ENCODE measurements around the gene DUOX1. TPM values are rescaled to one million over a fixed set of nuclear protein-coding genes. Genes with fewer than 3 reads are reported as not detected.
"Not testable (repeated sequence)": the region's sequence is repeated elsewhere in the genome, so short reads cannot be mapped to it uniquely, and the experiment has no call there.

Gene DUOX1
- polyA plus RNA-seq (2013, experiment 1 of 2) = not detected
- not detected for polyA plus RNA-seq (2013, experiment 2 of 2)

DNA sequence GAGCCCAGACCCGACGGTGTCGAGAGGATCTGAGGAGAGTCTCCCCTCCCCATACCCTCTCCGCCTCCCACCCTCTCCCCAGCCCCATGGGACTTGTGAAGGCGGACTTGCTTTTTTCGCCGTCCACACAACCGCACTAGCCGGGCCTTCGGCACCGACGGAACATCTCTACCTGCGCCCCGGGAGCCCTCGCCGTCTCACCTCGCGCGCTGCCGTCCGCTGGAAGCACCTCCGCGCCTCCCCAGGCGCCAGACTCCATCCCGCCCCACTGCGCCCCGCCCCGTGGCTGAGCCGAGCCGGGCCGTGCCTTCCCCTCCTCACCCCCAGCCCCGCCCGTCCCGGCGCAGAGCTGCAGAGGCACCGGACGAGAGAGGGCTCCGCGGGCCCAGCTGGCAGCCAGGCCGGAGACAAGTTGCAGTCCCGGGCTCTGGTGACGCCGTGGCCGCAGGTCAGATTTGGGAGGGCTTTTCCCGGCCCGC, at the start of gene DUOX1, which contains the start of gene DUOXA1:
Gene DUOX1 (plus strand): TSS at position 344 of the 479 bp plus-strand sequence. CDS start 1,973 bp downstream, outside the sequence.
Gene DUOXA1 (minus strand): TSS at position 229 of the 479 bp plus-strand sequence. CDS start 6,865 bp downstream, outside the sequence.
- H2BK5ac ChIP-seq (ENCODE audit: low read depth, low read length, poor library complexity, severe bottlenecking) = no peak within 1 kb of the TSS
- DNase-seq = no peak
- no peaks in the 10 kb centered on the region for H3K9me3 ChIP-seq (ENCODE audit: control insufficient read depth, low read length)
- H3K18ac ChIP-seq (ENCODE audit: low read depth in 1 of 2, low read length in 2 of 2) = no peak within 1 kb of the TSS
- peaks cover 15% of the 10 kb centered on the region for H3K4me1 ChIP-seq (ENCODE audit: control insufficient read depth, insufficient read depth, low read depth, low read length)
- no peaks in the 10 kb centered on the region for H3K36me3 ChIP-seq (ENCODE audit: control insufficient read depth in 1 of 2, insufficient read depth in 2 of 2, low read depth in 1 of 2, low read length in 2 of 2)
- H3K14ac ChIP-seq (ENCODE audit: low read length in 2 of 2) = no peak within 1 kb of the TSS
- H3K4ac ChIP-seq (ENCODE audit: low read depth in 1 of 2, low read length in 2 of 2) = no peak within 1 kb of the TSS
- peak within 1 kb of the TSS; percentile 65 for H2AFZ ChIP-seq (ENCODE audit: low read depth, low read length)
- H3K23ac ChIP-seq (ENCODE audit: low read length in 2 of 2) = peak within 1 kb of the TSS in 1 of 2 experiments; percentile 74
- H2BK15ac ChIP-seq (ENCODE audit: low read depth, poor library complexity, severe bottlenecking) = no peak within 1 kb of the TSS
- H4K8ac ChIP-seq (ENCODE audit: low read length) = no peak within 1 kb of the TSS
- peaks cover 77 to 90% of the 10 kb centered on the region in 2 experiments for H3K27me3 ChIP-seq (ENCODE audit: control insufficient read depth in 1 of 2, insufficient read depth in 1 of 2, low read length in 2 of 2)
- H3K4me3 ChIP-seq (ENCODE audit: insufficient read depth in 1 of 2, low read depth in 1 of 2, low read length in 2 of 2) = peak within 1 kb of the TSS in 1 of 2 experiments; percentile 60
- H3K79me1 ChIP-seq (replicated peaks; ENCODE audit: low read length, poor library complexity, severe bottlenecking) = no peaks in the 10 kb centered on the region
- WGBS = 6% methylated on average over 41 of the region's 46 CpGs
- H2BK120ac ChIP-seq (ENCODE audit: low read depth, low read length) = no peak within 1 kb of the TSS
- no peak within 1 kb of the TSS for H3K4me2 ChIP-seq (ENCODE audit: low read length, poor library complexity, severe bottlenecking)
- H2BK12ac ChIP-seq (ENCODE audit: low read length in 2 of 2) = no peak within 1 kb of the TSS
- H2AK5ac ChIP-seq (ENCODE audit: low read length, severe bottlenecking) = no peak within 1 kb of the TSS
- H3K9ac ChIP-seq (ENCODE audit: low read length) = peak within 1 kb of the TSS; percentile 49
- no peak within 1 kb of the TSS for H4K91ac ChIP-seq (ENCODE audit: low read length)
- no peak within 1 kb of the TSS for H3K27ac ChIP-seq (ENCODE audit: low read length, poor library complexity, severe bottlenecking)

DNA sequence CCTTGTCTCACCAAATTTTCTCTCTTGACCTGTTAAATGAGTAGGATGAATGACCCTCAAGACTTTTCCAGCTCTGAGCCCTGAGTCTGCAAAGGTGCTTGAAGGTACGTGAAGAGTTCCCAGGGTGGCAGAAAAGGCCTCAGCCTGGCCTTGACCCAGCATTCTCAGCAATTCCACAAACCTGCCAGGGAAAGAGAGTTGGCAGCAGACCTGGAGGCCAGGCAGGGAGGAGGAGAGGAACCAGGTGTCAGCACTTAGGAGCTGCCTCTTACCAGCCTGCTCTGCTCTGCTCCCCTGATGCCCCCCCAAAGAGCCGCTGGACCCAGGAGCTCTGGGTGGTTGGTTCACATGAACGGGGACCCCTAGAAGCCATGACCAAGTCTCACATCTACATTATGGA, 49.2 kb upstream of the DUOX1 start:
- H3K79me1 ChIP-seq (replicated peaks; ENCODE audit: low read length, poor library complexity, severe bottlenecking); H3K9me3 ChIP-seq (ENCODE audit: control insufficient read depth, low read length); DNase-seq; H3K27me3 ChIP-seq (ENCODE audit: control insufficient read depth in 1 of 2, insufficient read depth in 1 of 2, low read length in 2 of 2); H3K4me2 ChIP-seq (ENCODE audit: low read length, poor library complexity, severe bottlenecking); H3K4me3 ChIP-seq (ENCODE audit: insufficient read depth in 1 of 2, low read depth in 1 of 2, low read length in 2 of 2); H3K9ac ChIP-seq (ENCODE audit: low read length); H2AK5ac ChIP-seq (ENCODE audit: low read length, severe bottlenecking); H2BK5ac ChIP-seq (ENCODE audit: low read depth, low read length, poor library complexity, severe bottlenecking); H2BK120ac ChIP-seq (ENCODE audit: low read depth, low read length); H4K91ac ChIP-seq (ENCODE audit: low read length); H3K4me1 ChIP-seq (ENCODE audit: control insufficient read depth, insufficient read depth, low read depth, low read length); H3K27ac ChIP-seq (ENCODE audit: low read length, poor library complexity, severe bottlenecking); H2BK12ac ChIP-seq (ENCODE audit: low read length in 2 of 2); H3K23ac ChIP-seq (ENCODE audit: low read length in 2 of 2); H3K36me3 ChIP-seq (ENCODE audit: control insufficient read depth in 1 of 2, insufficient read depth in 2 of 2, low read depth in 1 of 2, low read length in 2 of 2); H2AFZ ChIP-seq (ENCODE audit: low read depth, low read length); H3K14ac ChIP-seq (ENCODE audit: low read length in 2 of 2); H3K4ac ChIP-seq (ENCODE audit: low read depth in 1 of 2, low read length in 2 of 2); H4K8ac ChIP-seq (ENCODE audit: low read length); H3K18ac ChIP-seq (ENCODE audit: low read depth in 1 of 2, low read length in 2 of 2); H2BK15ac ChIP-seq (ENCODE audit: low read depth, poor library complexity, severe bottlenecking): not testable (repeated sequence)
- 96% methylated on average over 2 of the region's 3 CpGs for WGBS

DNA sequence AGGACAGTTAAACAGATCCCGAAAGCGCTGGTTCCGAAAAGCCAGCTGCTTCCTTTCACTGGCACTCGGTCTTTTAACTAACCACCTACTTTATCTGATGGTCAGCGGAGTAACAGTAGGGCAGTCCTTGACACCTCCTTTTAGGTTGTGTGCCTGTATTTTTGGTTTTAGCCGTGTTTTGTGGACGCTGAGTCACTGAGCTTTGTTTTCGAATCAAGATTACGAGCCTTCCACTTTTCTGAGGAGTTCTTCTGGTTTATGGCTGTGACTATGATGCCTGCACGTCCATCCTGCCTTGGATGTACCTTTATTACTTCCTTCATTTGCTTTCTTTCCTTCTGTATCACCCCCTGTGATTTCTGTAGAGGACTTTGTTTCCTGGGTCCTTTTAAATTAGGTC, 47.4 kb upstream of the DUOX1 start:
- H3K27ac ChIP-seq (ENCODE audit: low read length, poor library complexity, severe bottlenecking); H4K8ac ChIP-seq (ENCODE audit: low read length); H4K91ac ChIP-seq (ENCODE audit: low read length); H2BK15ac ChIP-seq (ENCODE audit: low read depth, poor library complexity, severe bottlenecking); H3K18ac ChIP-seq (ENCODE audit: low read depth in 1 of 2, low read length in 2 of 2); H3K9me3 ChIP-seq (ENCODE audit: control insufficient read depth, low read length); H3K4me2 ChIP-seq (ENCODE audit: low read length, poor library complexity, severe bottlenecking); H3K79me1 ChIP-seq (replicated peaks; ENCODE audit: low read length, poor library complexity, severe bottlenecking); H2BK120ac ChIP-seq (ENCODE audit: low read depth, low read length); H3K23ac ChIP-seq (ENCODE audit: low read length in 2 of 2); H2BK5ac ChIP-seq (ENCODE audit: low read depth, low read length, poor library complexity, severe bottlenecking); H3K14ac ChIP-seq (ENCODE audit: low read length in 2 of 2); H2BK12ac ChIP-seq (ENCODE audit: low read length in 2 of 2); H2AFZ ChIP-seq (ENCODE audit: low read depth, low read length); H2AK5ac ChIP-seq (ENCODE audit: low read length, severe bottlenecking); DNase-seq; H3K4me1 ChIP-seq (ENCODE audit: control insufficient read depth, insufficient read depth, low read depth, low read length); H3K4me3 ChIP-seq (ENCODE audit: insufficient read depth in 1 of 2, low read depth in 1 of 2, low read length in 2 of 2); H3K9ac ChIP-seq (ENCODE audit: low read length); H3K36me3 ChIP-seq (ENCODE audit: control insufficient read depth in 1 of 2, insufficient read depth in 2 of 2, low read depth in 1 of 2, low read length in 2 of 2); H3K4ac ChIP-seq (ENCODE audit: low read depth in 1 of 2, low read length in 2 of 2): not testable (repeated sequence)
- WGBS = no CpG with 5 or more reads among the region's 10 CpGs
- peaks cover 14% of the 10 kb centered on the region in 2 experiments for H3K27me3 ChIP-seq (ENCODE audit: control insufficient read depth in 1 of 2, insufficient read depth in 1 of 2, low read length in 2 of 2)

DNA sequence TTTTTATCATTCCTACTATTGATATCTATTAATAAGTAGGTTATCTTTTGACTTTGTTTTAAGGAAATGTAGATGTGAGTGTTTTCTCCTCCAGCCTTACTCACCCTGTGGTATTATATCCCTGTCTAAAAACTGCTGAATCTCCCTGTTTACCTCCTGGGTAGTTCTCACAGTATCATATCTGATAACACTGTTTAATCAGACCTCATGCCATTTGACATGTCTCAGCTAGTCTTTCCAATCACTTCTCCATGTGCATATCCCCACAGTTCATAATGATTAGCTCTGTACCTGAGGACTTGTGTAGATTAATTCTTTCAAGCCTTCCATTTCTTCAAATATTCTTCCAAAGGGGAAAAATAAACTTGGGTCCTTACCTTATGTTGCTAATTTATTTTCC, 46.6 kb upstream of the DUOX1 start:
- Histone ChIP-seq H2AFZ (ENCODE audit: low read depth, low read length) (no peak overlapping the region), H3K4ac (ENCODE audit: low read depth in 1 of 2, low read length in 2 of 2) (no peak overlapping the region), H3K14ac (ENCODE audit: low read length in 2 of 2) (no peak overlapping the region), H2AK5ac (ENCODE audit: low read length, severe bottlenecking) (no peak overlapping the region), H3K36me3 (ENCODE audit: control insufficient read depth in 1 of 2, insufficient read depth in 2 of 2, low read depth in 1 of 2, low read length in 2 of 2) (no peaks in the 10 kb centered on the region), H3K79me1 (replicated peaks; ENCODE audit: low read length, poor library complexity, severe bottlenecking) (no peaks in the 10 kb centered on the region), H3K9ac (ENCODE audit: low read length) (no peak overlapping the region), H2BK15ac (ENCODE audit: low read depth, poor library complexity, severe bottlenecking) (no peak overlapping the region), H3K23ac (ENCODE audit: low read length in 2 of 2) (no peak overlapping the region), H3K4me3 (ENCODE audit: insufficient read depth in 1 of 2, low read depth in 1 of 2, low read length in 2 of 2) (no peak overlapping the region), H3K4me2 (ENCODE audit: low read length, poor library complexity, severe bottlenecking) (no peak overlapping the region), H2BK12ac (ENCODE audit: low read length in 2 of 2) (no peak overlapping the region), H2BK120ac (ENCODE audit: low read depth, low read length) (no peak overlapping the region), H3K27ac (ENCODE audit: low read length, poor library complexity, severe bottlenecking) (no peak overlapping the region), H3K18ac (ENCODE audit: low read depth in 1 of 2, low read length in 2 of 2) (no peak overlapping the region), H4K91ac (ENCODE audit: low read length) (no peak overlapping the region), H4K8ac (ENCODE audit: low read length) (no peak overlapping the region), H3K4me1 (ENCODE audit: control insufficient read depth, insufficient read depth, low read depth, low read length) (no peaks in the 10 kb centered on the region), H3K27me3 (ENCODE audit: control insufficient read depth in 1 of 2, insufficient read depth in 1 of 2, low read length in 2 of 2) (peaks cover 15 to 21% of the 10 kb centered on the region in 2 experiments), H3K9me3 (ENCODE audit: control insufficient read depth, low read length) (no peaks in the 10 kb centered on the region), H2BK5ac (ENCODE audit: low read depth, low read length, poor library complexity, severe bottlenecking) (no peak overlapping the region)
- no peak for DNase-seq

Data from mesenchymal stem cell (in vitro differentiated cells and primary cell).